Activated CD4-positive, alpha-beta T cell treated with anti-CD3 and anti-CD28 coated beads for 36 hours (primary cell): ENCODE measurements around the gene LARGE1. TPM values are rescaled to one million over a fixed set of nuclear protein-coding genes. Genes with fewer than 3 reads are reported as not detected.
"Not testable (repeated sequence)": the region's sequence is repeated elsewhere in the genome, so short reads cannot be mapped to it uniquely, and the experiment has no call there.

Experiments
- ATAC-seq: fragments of 200-7000 bp; cut with Tn5 transposase; one replicate; pipeline ENCODE4 v1.10.0; 2021; ENCODE audit warnings: mild to moderate bottlenecking, moderate library complexity
- CTCF ChIA-PET: fragments of 350-600 bp; sonication (Branson Sonifier 250); formaldehyde crosslinking; loops from one replicate; lab custom pipeline; 2021; ENCODE audit warnings: antibody characterized with exemption; lab: Charles Lee
- POLR2A ChIA-PET: fragments of 350-600 bp; sonication (Branson Sonifier 250); formaldehyde crosslinking; loops from one replicate; lab custom pipeline; 2021; ENCODE audit warnings: antibody characterized with exemption, inconsistent platforms; lab: Charles Lee
- DNase-seq: peaks from one replicate; pipeline ENCODE4 v3.0.0-alpha.2; 2020
- H3K27ac Mint-ChIP-seq: one replicate; pipeline ENCODE4 v1.8.0; 2021; ENCODE audit warnings: mixed read lengths
- H3K27me3 Mint-ChIP-seq: one replicate; pipeline ENCODE4 v1.8.0; 2021; ENCODE audit warnings: mixed read lengths
- H3K36me3 Mint-ChIP-seq: one replicate; pipeline ENCODE4 v1.8.0; 2021; ENCODE audit warnings: low read depth, mixed read lengths
- H3K4me1 Mint-ChIP-seq: one replicate; pipeline ENCODE4 v1.8.0; 2021; ENCODE audit warnings: mixed read lengths
- H3K4me3 Mint-ChIP-seq: one replicate; pipeline ENCODE4 v1.8.0; 2021; ENCODE audit warnings: mild to moderate bottlenecking, moderate library complexity, mixed read lengths
- H3K9me3 Mint-ChIP-seq: one replicate; pipeline ENCODE4 v1.8.0; 2021; ENCODE audit warnings: low read depth, mixed read lengths
- intact Hi-C, 2 experiments: fragments of 100-400 bp; cut with DNase I in 1 of 2; cut with micrococcal nuclease in 1 of 2; formaldehyde crosslinking; loops; one replicate each; pipeline versions ENCODE4 v1.14.2 to v1.15.1; 2022 to 2024; cut with DNase I, micrococcal nuclease
- total RNA-seq, 2 experiments: library from RNA; stranded (reverse); gene quantifications; one replicate each; pipeline ENCODE4 v1.2.3, GENCODE V29; 2021

LARGE1 gene
- total RNA-seq, 2 experiments from 2014 or later, result 0.39 to 0.57 TPM

GRCh38 chr22:33472462-33473344, 447.6 kb downstream of the LARGE1 start:
- CTCF ChIA-PET, result no interaction called here
- POLR2A ChIA-PET, result no interaction called here
- ATAC-seq (no peak), DNase-seq (no peak)
- Mint-ChIP-seq H3K4me3 (no peak overlapping the region), H3K9me3 (peaks cover 3% of the 10 kb centered on the region), H3K36me3 (no peaks in the 10 kb centered on the region), H3K27me3 (no peaks in the 10 kb centered on the region), H3K27ac (no peak overlapping the region), H3K4me1 (no peaks in the 10 kb centered on the region)
- intact Hi-C loops, result no loop called here

DNA sequence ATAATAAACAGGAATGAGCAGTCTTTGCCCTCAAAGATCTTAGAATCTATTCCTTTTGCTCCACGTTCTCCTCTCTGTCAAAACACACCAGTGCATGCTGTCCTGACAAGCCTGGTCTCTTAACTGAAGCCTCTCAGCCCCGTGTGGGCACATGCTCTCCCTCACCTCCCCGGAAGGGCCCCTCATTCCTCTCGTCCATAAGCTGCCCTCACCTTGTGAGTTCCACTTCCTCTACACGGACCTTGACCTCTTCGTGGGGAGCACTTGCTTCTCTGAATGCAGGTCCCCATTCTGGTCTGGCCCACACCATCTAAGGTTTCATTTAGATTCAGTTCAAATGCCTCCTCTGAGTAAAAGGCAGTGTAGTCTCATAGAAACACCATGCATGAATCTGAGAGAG, 449.8 kb downstream of the LARGE1 start:
- Mint-ChIP-seq H3K9me3 (peaks cover 3% of the 10 kb centered on the region), H3K4me3 (no peak overlapping the region), H3K27ac (no peak overlapping the region), H3K27me3 (no peaks in the 10 kb centered on the region), H3K4me1 (no peaks in the 10 kb centered on the region), H3K36me3 (no peaks in the 10 kb centered on the region)
- ATAC-seq, result no peak
- POLR2A ChIA-PET, result interaction anchor here (0.6 kb wide), 1 partner anchor 52 kb away, joined by 3 read pairs; no protein-coding TSS in a partner anchor
- CTCF ChIA-PET, result no interaction called here
- intact Hi-C loops, result no loop called here
- DNase-seq, result no peak

DNA sequence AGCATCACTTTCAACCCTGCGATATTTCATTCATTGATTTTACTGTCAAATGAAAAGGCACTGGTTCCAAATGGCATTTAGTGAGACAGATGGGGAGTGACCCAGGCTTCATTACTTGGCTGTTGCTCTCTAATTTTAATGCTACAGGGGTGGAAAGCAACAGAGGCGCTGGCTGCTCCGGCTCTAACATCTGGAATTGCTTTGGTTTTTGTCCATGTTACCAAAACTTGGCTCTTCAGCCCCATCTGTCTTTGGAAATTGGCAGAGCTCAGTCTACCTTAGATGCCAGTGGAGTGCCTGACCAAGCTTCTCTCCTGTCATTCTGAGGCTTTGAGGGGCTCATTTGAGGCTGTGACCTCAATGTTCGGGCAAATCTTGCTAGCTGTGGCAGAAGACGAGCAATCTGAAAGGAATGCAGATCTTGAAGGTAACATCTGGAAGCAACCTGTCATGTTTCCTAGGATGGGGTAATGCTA, 452.6 kb downstream of the LARGE1 start:
- intact Hi-C loops, result no loop called here
- no peak for ATAC-seq
- Mint-ChIP-seq H3K36me3 (no peaks in the 10 kb centered on the region), H3K4me1 (no peaks in the 10 kb centered on the region), H3K27me3 (no peaks in the 10 kb centered on the region), H3K27ac (no peak overlapping the region), H3K4me3 (no peak overlapping the region), H3K9me3 (peaks cover 3% of the 10 kb centered on the region)
- POLR2A ChIA-PET, result no interaction called here
- CTCF ChIA-PET, result no interaction called here
- DNase-seq, result no peak

- no peak for ATAC-seq
- ChIA-PET POLR2A (no interaction called here), CTCF (no interaction called here)
- H3K9me3 Mint-ChIP-seq, result peaks cover 3% of the 10 kb centered on the region
- H3K27me3 Mint-ChIP-seq, result no peaks in the 10 kb centered on the region
- intact Hi-C loops, result no loop called here
- no peak for DNase-seq
- H3K36me3 Mint-ChIP-seq, result no peaks in the 10 kb centered on the region
- H3K4me3 Mint-ChIP-seq, result no peak overlapping the region
- no peak overlapping the region for H3K27ac Mint-ChIP-seq
- no peaks in the 10 kb centered on the region for H3K4me1 Mint-ChIP-seq
Observed at GRCh38 chr22:33467080-33467479, 453.2 kb downstream of the LARGE1 start.

DNA sequence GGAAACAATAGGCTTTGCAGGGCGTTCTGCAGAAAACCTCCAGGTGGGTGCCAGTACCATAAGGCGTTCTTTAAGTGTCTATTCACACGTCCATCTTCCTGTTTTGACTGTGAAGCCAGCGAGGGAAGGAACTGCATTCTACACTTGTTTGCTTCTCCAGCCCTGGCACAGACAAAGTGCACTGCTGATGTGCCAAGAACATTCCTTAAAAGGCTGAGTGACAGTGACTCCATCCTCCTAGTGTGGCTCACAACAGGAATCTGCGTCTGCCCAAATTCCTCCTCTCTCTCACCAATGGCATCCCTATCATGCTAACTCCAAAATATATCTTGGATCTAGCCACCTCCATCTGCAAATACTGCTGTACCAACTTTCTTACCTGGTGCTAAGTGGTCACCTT, 454.7 kb downstream of the LARGE1 start:
- H3K4me1 Mint-ChIP-seq, result no peaks in the 10 kb centered on the region
- ChIA-PET POLR2A (no interaction called here), CTCF (no interaction called here)
- peaks cover 5% of the 10 kb centered on the region for H3K9me3 Mint-ChIP-seq
- no peaks in the 10 kb centered on the region for H3K27me3 Mint-ChIP-seq
- intact Hi-C loops, result no loop called here
- no peaks in the 10 kb centered on the region for H3K36me3 Mint-ChIP-seq
- no peak for DNase-seq
- ATAC-seq, result no peak
- H3K27ac Mint-ChIP-seq, result no peak overlapping the region
- no peak overlapping the region for H3K4me3 Mint-ChIP-seq

GRCh38 chr22:33464698-33465097, 455.6 kb downstream of the LARGE1 start:
- peaks cover 8% of the 10 kb centered on the region for H3K9me3 Mint-ChIP-seq

DNA sequence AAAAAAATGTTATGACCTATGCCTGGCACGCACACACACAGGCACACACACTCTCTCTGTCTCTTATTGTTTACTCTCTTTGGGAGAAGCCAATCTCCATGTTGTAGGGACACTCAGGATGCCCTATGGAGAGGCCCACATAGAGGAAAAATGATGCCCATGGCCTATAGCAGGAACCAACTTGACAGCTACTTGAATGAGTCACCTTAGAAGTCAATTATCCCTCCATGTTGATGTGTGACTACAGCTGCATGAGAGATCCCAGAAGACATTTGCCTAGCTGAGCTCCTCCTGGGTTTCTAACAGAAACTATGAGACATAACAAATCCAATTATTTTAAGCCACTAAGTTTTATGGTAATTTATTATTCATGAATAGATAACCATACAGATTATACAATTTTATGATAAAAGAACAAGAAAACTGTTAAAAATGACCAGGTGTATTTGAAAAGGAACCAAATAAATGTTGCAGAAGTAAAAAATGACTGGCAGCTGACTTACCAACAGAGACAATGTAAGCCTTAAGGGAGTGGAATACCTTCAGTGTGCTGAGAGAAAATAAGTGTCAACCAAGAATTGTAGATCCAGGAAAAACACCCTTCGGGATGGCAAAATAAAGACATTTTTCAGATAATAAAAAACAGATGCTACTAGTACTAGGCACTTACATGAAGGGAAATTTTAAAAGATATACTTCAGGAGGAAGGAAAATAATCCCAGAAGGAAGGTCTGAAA, 458.4 kb downstream of the LARGE1 start:
- Mint-ChIP-seq H3K27me3 (no peaks in the 10 kb centered on the region), H3K27ac (no peak overlapping the region), H3K4me1 (no peaks in the 10 kb centered on the region), H3K4me3 (no peak overlapping the region), H3K9me3 (peaks cover 8% of the 10 kb centered on the region), H3K36me3 (no peaks in the 10 kb centered on the region)
- intact Hi-C loops, result no loop called here
- ChIA-PET CTCF (no interaction called here), POLR2A (no interaction called here)
- DNase-seq (no peak), ATAC-seq (no peak)

More at GRCh38 chr22:33464698-33465097, 455.6 kb downstream of the LARGE1 start:
- no peaks in the 10 kb centered on the region for H3K36me3 Mint-ChIP-seq
- no peak overlapping the region for H3K4me3 Mint-ChIP-seq
- no peak overlapping the region for H3K27ac Mint-ChIP-seq
- H3K27me3 Mint-ChIP-seq, result no peaks in the 10 kb centered on the region
- intact Hi-C loops, result no loop called here
- no peak for DNase-seq
- ChIA-PET CTCF (no interaction called here), POLR2A (no interaction called here)
- no peak for ATAC-seq
- no peaks in the 10 kb centered on the region for H3K4me1 Mint-ChIP-seq

DNA sequence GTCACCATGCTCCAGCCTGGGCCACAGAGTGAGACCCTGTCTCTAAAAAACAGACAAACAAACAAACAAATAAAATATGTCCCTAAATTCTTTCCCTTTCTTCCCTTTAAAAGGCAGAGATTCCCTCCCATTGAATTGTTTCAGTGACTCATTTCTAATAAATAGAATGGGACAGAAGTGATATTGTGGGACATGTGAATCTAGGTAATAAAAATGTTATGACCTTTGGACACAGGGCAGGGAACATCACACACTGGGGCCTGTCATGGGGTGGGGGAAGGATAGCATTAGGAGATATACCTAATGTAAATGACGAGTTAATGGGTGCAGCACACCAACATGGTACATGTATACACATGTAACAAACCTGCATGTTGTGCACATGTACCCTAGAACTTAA, 459.0 kb downstream of the LARGE1 start:
- CTCF ChIA-PET, H3K9me3 Mint-ChIP-seq, H3K27me3 Mint-ChIP-seq, H3K36me3 Mint-ChIP-seq, H3K4me1 Mint-ChIP-seq, H3K27ac Mint-ChIP-seq, DNase-seq, ATAC-seq, intact Hi-C loops, POLR2A ChIA-PET, H3K4me3 Mint-ChIP-seq: not testable (repeated sequence)

- H3K9me3 Mint-ChIP-seq, result peaks cover 8% of the 10 kb centered on the region
- H3K27me3 Mint-ChIP-seq, result no peaks in the 10 kb centered on the region
- ATAC-seq (no peak), DNase-seq (no peak)
- POLR2A ChIA-PET, result no interaction called here
- no peak overlapping the region for H3K4me3 Mint-ChIP-seq
- H3K27ac Mint-ChIP-seq, result no peak overlapping the region
- intact Hi-C loops, result no loop called here
- H3K4me1 Mint-ChIP-seq, result no peaks in the 10 kb centered on the region
- no peaks in the 10 kb centered on the region for H3K36me3 Mint-ChIP-seq
- CTCF ChIA-PET, result no interaction called here
Observed at GRCh38 chr22:33459137-33459536, 461.1 kb downstream of the LARGE1 start.

GRCh38 chr22:33456511-33456910, 463.8 kb downstream of the LARGE1 start:
- no peak for ATAC-seq
- no peak for DNase-seq
- no peaks in the 10 kb centered on the region for H3K27me3 Mint-ChIP-seq
- H3K4me1 Mint-ChIP-seq, result no peaks in the 10 kb centered on the region
- no peaks in the 10 kb centered on the region for H3K36me3 Mint-ChIP-seq
- POLR2A ChIA-PET, result no interaction called here
- no peak overlapping the region for H3K4me3 Mint-ChIP-seq
- no peak overlapping the region for H3K27ac Mint-ChIP-seq
- peaks cover 3% of the 10 kb centered on the region for H3K9me3 Mint-ChIP-seq
- intact Hi-C loops, result no loop called here
- CTCF ChIA-PET, result no interaction called here

- Mint-ChIP-seq H3K9me3 (no peaks in the 10 kb centered on the region), H3K4me1 (no peaks in the 10 kb centered on the region), H3K27ac (no peak overlapping the region), H3K27me3 (no peaks in the 10 kb centered on the region), H3K4me3 (no peak overlapping the region), H3K36me3 (no peaks in the 10 kb centered on the region)
- no peak for DNase-seq
- CTCF ChIA-PET, result interaction anchor here (0.7 kb wide), 1 partner anchor 15 kb away, joined by 3 read pairs; no protein-coding TSS in a partner anchor
- intact Hi-C loops, result no loop called here
- POLR2A ChIA-PET, result no interaction called here
- ATAC-seq, result no peak
Observed at GRCh38 chr22:33455036-33455435, 465.2 kb downstream of the LARGE1 start.
